Ovary (tissue), 9 donors: Measurements from ENCODE around the gene AKAP6. TPM values are rescaled to one million over a fixed set of nuclear protein-coding genes. Genes with fewer than 3 reads are reported as not detected.

Source experiments
- DNase-seq, 5 donors: peaks; one replicate each; pipeline ENCODE4 v3.0.0-alpha.2; 2019 to 2020
- H3K27ac ChIP-seq, 2 donors: fragments of 200-600 bp; one replicate each; pipeline versions ENCODE4 v1.5.1 to v1.8.0; 2019 to 2022
- H3K27me3 ChIP-seq: fragments of 200-600 bp; one replicate; pipeline ENCODE4 v1.8.0; 2022
- H3K36me3 ChIP-seq: fragments of 200-600 bp; sonication (generic); one replicate; pipeline ENCODE4 v1.5.1; 2019
- H3K4me1 ChIP-seq: one replicate; pipeline ENCODE4 v1.8.1; 2013; ENCODE audit warnings: mild to moderate bottlenecking, moderate library complexity; ENCODE audit not compliant: insufficient read depth
- H3K4me3 ChIP-seq: fragments of 200-600 bp; sonication (generic); one replicate; pipeline ENCODE4 v1.5.1; 2017
- H3K9me3 ChIP-seq, 2 donors: fragments of 200-600 bp in 1 of 2; sonication (generic) in 1 of 2; one replicate each; pipeline versions ENCODE4 v1.5.1 to v1.8.1; 2013 to 2019; ENCODE audit warnings: mild to moderate bottlenecking in 1 of 2, moderate library complexity in 1 of 2
- CTCF ChIP-seq, 3 donors: fragments of 450-650 bp in 2 of 3; fragments of 200-600 bp in 1 of 3; IDR thresholded peaks; one replicate each; pipeline versions ENCODE4 v1.5.1 to v1.8.0; 2016 to 2022; ENCODE audit warnings: antibody characterized with exemption in 3 of 3, mild to moderate bottlenecking in 1 of 3
- EP300 ChIP-seq: sonication (generic); formaldehyde crosslinking; IDR thresholded peaks from one replicate; pipeline ENCODE4 v1.6.1; 2017; ENCODE audit warnings: antibody characterized with exemption
- POLR2A ChIP-seq: fragments of 450-650 bp; IDR thresholded peaks from one replicate; pipeline ENCODE4 v1.6.1; 2017; ENCODE audit warnings: antibody characterized with exemption, mild to moderate bottlenecking, moderate library complexity
- WGBS, 3 donors: extraction: QIAGEN DNeasy Blood & Tissue Kit in 1 of 3; methylation state at CpG; one replicate each; pipeline versions ENCODE4 v1.1.5 to v1.1.7; 2013 to 2017; 5-methylcytosine and 5-hydroxymethylcytosine counted together
- intact Hi-C, 4 donors: fragments of 100-400 bp; cut with DNase I; formaldehyde crosslinking; loops; one replicate each; pipeline versions ENCODE4 v1.11.0 to v1.15.1; 2022 to 2023
- polyA plus RNA-seq, 2 donors: library from polyadenylated mRNA; stranded (reverse); fragments of 200-250 nt in 1 of 2; fragments of 350-450 nt in 1 of 2; fragmentation: Illumina TruSeq in 1 of 2; extraction: RNeasy Lipid Tissue Mini Kit (QIAGEN cat#74804) in 1 of 2; gene quantifications; one replicate each; pipeline ENCODE4 v1.2.3, GENCODE V29; 2013 to 2014
- total RNA-seq, 7 donors: library from RNA; depleted of rRNA in 2 of 7; stranded (reverse); fragments of >200 nt in 2 of 7; fragmentation: NEBNext Ultra II Directional in 3 of 7; extraction: Animal tissue kit (Norgen Biotek cat#: 25700) in 3 of 7; gene quantifications; one replicate each; pipeline versions ENCODE4 v1.1.0 to v1.2.4, GENCODE V29; 2016 to 2023
- donor health status: DM: no; HTN: no; CAD: no; lungs with moderate emphysema.
- donor health status: DM: no; HTN: no; CAD: no.
- donor health status: Bipolar disorder and iron deficiency.
- donor health status: DM: yes; HTN: yes; CAD: no.
- donor health status: DM: no; HTN: no; CAD: no.
- donor health status: DM: yes; HTN: yes; CAD: no.

The AKAP6 gene
- total and polyA plus RNA-seq, 9 donors: 2.3 to 13.1 (median 6.9) TPM

GRCh38 chr14:32666308-32666707 lies 337.2 kb downstream of the AKAP6 start:
- H3K4me1 ChIP-seq: no peaks in the 10 kb centered on the region
- intact Hi-C loops: no loop called here
- no peaks in the 10 kb centered on the region for H3K27me3 ChIP-seq
- no peaks in the 10 kb centered on the region for H3K9me3 ChIP-seq
- no peak overlapping the region for H3K4me3 ChIP-seq
- no peak for DNase-seq
- H3K27ac ChIP-seq: no peak overlapping the region
- no peaks in the 10 kb centered on the region for H3K36me3 ChIP-seq
- TF ChIP-seq CTCF (IDR thresholded peaks at IDR 0.05) (no peak), EP300 (no peak), POLR2A (no peak)

GRCh38 chr14:32667287-32667686 lies 338.2 kb downstream of the AKAP6 start:
- Histone ChIP-seq H3K4me3 (no peak overlapping the region), H3K36me3 (no peaks in the 10 kb centered on the region), H3K9me3 (no peaks in the 10 kb centered on the region), H3K27me3 (no peaks in the 10 kb centered on the region), H3K4me1 (no peaks in the 10 kb centered on the region), H3K27ac (no peak overlapping the region)
- 83 to 87% (median 85%) methylated on average over 2 of the region's 2 CpGs for WGBS, 3 donors
- TF ChIP-seq CTCF (IDR thresholded peaks at IDR 0.05): no peak
- no peak for TF ChIP-seq POLR2A
- TF ChIP-seq EP300: no peak
- DNase-seq: no peak
- intact Hi-C loops: no loop called here

- H3K9me3 ChIP-seq: no peaks in the 10 kb centered on the region
- H3K36me3 ChIP-seq: no peaks in the 10 kb centered on the region
- H3K4me1 ChIP-seq: no peaks in the 10 kb centered on the region
- no peak overlapping the region for H3K4me3 ChIP-seq
- no peak overlapping the region for H3K27ac ChIP-seq
- WGBS, 3 donors: 85 to 87% (median 87%) methylated on average over 1 of the region's 1 CpG
- TF ChIP-seq EP300 (no peak), POLR2A (no peak), CTCF (IDR thresholded peaks at IDR 0.05) (no peak)
- intact Hi-C loops: no loop called here
- no peaks in the 10 kb centered on the region for H3K27me3 ChIP-seq
- DNase-seq: no peak
Measured at GRCh38 chr14:32667791-32668190, 338.7 kb downstream of the AKAP6 start.

- no peak for DNase-seq
- TF ChIP-seq EP300 (no peak), CTCF (IDR thresholded peaks at IDR 0.05) (no peak), POLR2A (no peak)
- no peak overlapping the region for H3K4me3 ChIP-seq
- H3K9me3 ChIP-seq: no peaks in the 10 kb centered on the region
- H3K27ac ChIP-seq: no peak overlapping the region
- intact Hi-C loops: no loop called here
- WGBS, 3 donors: 54 to 60% (median 60%) methylated on average over 2 of the region's 2 CpGs
- H3K36me3 ChIP-seq: no peaks in the 10 kb centered on the region
- H3K4me1 ChIP-seq: no peaks in the 10 kb centered on the region
- no peaks in the 10 kb centered on the region for H3K27me3 ChIP-seq
Measured at GRCh38 chr14:32669391-32669790, 340.3 kb downstream of the AKAP6 start.

- DNase-seq: no peak
- no peaks in the 10 kb centered on the region for H3K27me3 ChIP-seq
- no peaks in the 10 kb centered on the region for H3K36me3 ChIP-seq
- H3K4me1 ChIP-seq: no peaks in the 10 kb centered on the region
- intact Hi-C loops: no loop called here
- no peaks in the 10 kb centered on the region for H3K9me3 ChIP-seq
- WGBS, 3 donors: 81 to 94% (median 88%) methylated on average over 1 of the region's 1 CpG
- TF ChIP-seq EP300 (no peak), POLR2A (no peak), CTCF (IDR thresholded peaks at IDR 0.05) (no peak)
- H3K4me3 ChIP-seq: no peak overlapping the region
- H3K27ac ChIP-seq: no peak overlapping the region
Measured at GRCh38 chr14:32675433-32675832, 346.3 kb downstream of the AKAP6 start.
